ENCODE results near the gene MPIG6B. TPM values are rescaled to one million over a fixed set of nuclear protein-coding genes. Genes with fewer than 3 reads are reported as not detected.

MPIG6B gene
- total and polyA plus RNA-seq, 2 experiments from 2014 or later, result not detected

GRCh38 chr6:31736768-31737314 is 13.7 kb downstream of the MPIG6B start:
- Histone ChIP-seq H3K4me3 (peak overlapping the region; percentile 100), H3K4me1 (ENCODE audit: insufficient read depth) (peaks cover 43% of the 10 kb centered on the region), H3K27ac (peak overlapping the region; percentile 87), H2AFZ (peak overlapping the region; percentile 75), H3K27me3 (replicated peaks; ENCODE audit: insufficient read depth) (no peaks in the 10 kb centered on the region), H4K20me1 (ENCODE audit: insufficient read depth) (no peaks in the 10 kb centered on the region), H3K4me2 (ENCODE audit: unreplicated experiment) (peak overlapping the region; percentile 98), H3K36me3 (ENCODE audit: low read depth) (peaks cover 20% of the 10 kb centered on the region), H3K79me2 (ENCODE audit: insufficient read depth) (peaks cover 58% of the 10 kb centered on the region), H3K9me3 (ENCODE audit: low read depth) (no peaks in the 10 kb centered on the region), H3K9me2 (ENCODE audit: insufficient read depth) (no peaks in the 10 kb centered on the region), H3K9ac (peak overlapping the region; percentile 95), H3F3A (ENCODE audit: insufficient read depth) (peaks cover 56% of the 10 kb centered on the region)
- in situ Hi-C loops (cut with MboI), result no loop called here
- no peak for TF ChIP-seq EZH2phosphoT487 (IDR thresholded peaks at IDR 0.05; ENCODE audit: insufficient read depth, low read depth)
- TF ChIP-seq EZH2 (IDR thresholded peaks at IDR 0.05; ENCODE audit: insufficient read depth, poor library complexity, severe bottlenecking), result no peak
- WGBS, 2 experiments (ENCODE audit: low coverage in 1 of 2, low lambda C conversion rate in 2 of 2, missing lambda C conversion rate in 2 of 2), result 33 to 39% methylated on average over 10 of the region's 10 CpGs
- DNase-seq, result peak; percentile 27

DNA sequence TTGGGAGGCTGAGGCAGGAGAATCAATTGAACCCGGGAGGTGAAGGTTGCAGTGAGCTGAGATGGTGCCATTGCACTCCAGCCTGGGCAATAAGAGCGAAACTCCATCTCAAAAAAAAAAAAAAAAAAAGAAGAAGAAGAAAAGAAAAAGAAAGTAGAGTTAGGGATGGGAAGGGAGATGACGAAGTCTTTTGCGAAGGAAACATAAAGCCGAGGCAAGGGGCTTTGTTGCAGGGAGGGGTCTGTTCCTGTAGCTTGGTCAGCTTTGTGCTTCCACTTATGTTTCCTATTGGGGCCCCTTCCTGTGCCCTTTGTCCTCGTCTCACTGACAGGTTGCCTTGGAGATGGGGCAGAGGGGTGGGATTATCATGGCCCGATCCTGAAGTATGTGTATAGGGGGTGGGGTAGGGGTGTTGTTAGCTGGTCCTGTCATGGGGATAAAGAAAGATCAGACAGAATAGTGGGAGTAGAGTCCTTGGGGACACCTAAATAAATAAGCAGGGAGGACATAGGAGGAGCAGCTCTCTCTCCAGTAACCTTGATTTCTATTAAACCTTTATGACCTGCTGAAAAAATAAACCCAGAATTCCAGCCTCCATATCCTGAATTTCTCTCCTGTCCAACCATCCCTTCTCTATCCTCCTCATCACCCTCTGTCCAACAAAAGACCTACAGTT is 14.3 kb downstream of the MPIG6B start:
- no peak for TF ChIP-seq EZH2 (IDR thresholded peaks at IDR 0.05; ENCODE audit: insufficient read depth, poor library complexity, severe bottlenecking)
- Histone ChIP-seq H3K4me2 (ENCODE audit: unreplicated experiment) (peak overlapping the region; percentile 98), H3K27ac (peak overlapping the region; percentile 87), H3F3A (ENCODE audit: insufficient read depth) (peaks cover 50% of the 10 kb centered on the region), H3K4me3 (peak overlapping the region; percentile 58), H3K79me2 (ENCODE audit: insufficient read depth) (peaks cover 51% of the 10 kb centered on the region), H3K9me3 (ENCODE audit: low read depth) (no peaks in the 10 kb centered on the region), H3K36me3 (ENCODE audit: low read depth) (peaks cover 14% of the 10 kb centered on the region), H4K20me1 (ENCODE audit: insufficient read depth) (no peaks in the 10 kb centered on the region), H2AFZ (peak overlapping the region; percentile 81), H3K9ac (peak overlapping the region; percentile 74), H3K4me1 (ENCODE audit: insufficient read depth) (peaks cover 43% of the 10 kb centered on the region), H3K27me3 (replicated peaks; ENCODE audit: insufficient read depth) (no peaks in the 10 kb centered on the region), H3K9me2 (ENCODE audit: insufficient read depth) (no peaks in the 10 kb centered on the region)
- WGBS, 2 experiments (ENCODE audit: low coverage in 1 of 2, low lambda C conversion rate in 2 of 2, missing lambda C conversion rate in 2 of 2), result 77 to 79% methylated on average over 5 to 7 of the region's 7 CpGs
- DNase-seq, result no peak
- in situ Hi-C loops (cut with MboI), result no loop called here

DNA sequence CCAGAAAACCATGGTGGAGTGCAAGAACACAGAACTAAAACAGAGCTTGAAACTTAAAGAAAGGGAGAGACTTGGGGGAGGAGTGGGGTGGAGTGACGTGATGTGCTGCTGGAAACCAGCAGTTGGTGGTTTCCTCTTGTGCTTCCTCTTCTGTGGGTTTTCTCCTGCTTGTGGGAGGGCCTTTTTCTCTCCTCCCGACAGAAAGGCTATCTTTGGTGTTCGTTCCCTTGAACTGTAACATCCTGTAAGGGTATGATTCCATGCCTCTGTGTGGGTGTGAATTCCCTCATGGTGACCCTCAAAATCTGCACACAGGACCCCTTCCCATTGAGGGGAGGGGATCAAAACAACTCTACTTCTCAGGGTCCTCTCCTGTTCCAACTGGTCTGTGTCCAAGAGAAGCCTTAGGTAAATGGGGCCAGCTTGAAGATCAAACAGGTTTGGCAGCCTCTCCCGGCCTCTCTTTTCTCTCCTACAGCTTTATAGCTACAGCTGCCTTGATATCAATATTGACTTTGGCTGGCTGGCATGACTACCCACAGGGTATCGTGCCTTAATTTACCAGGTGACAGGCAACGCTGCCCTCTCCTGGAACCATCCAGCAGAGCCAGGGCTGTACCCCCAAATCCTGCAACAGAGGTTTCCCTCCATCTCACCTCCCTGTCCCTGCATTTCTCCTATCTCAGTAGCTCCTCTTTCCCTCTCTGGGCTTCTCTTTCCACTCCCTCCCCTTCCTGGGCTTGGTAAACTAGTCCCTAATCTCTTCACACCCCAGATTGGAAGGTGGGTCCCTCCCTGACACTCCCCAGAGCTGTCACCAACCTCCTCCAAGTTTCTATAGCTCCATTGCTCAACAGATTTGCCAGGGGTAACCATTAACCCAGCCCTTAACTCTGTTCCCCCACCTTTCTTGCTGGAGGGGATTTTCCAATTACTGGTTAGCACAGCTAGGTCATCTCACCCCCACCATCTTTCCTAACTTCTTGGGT is 15.1 kb downstream of the MPIG6B start:
- Histone ChIP-seq H2AFZ (peak overlapping the region; percentile 81), H3K36me3 (ENCODE audit: low read depth) (peaks cover 6% of the 10 kb centered on the region; the same call in 1 of the 2 replicates), H3K79me2 (ENCODE audit: insufficient read depth) (peaks cover 43% of the 10 kb centered on the region), H3F3A (ENCODE audit: insufficient read depth) (peaks cover 41% of the 10 kb centered on the region), H3K9ac (peak overlapping the region; percentile 74), H3K9me2 (ENCODE audit: insufficient read depth) (no peaks in the 10 kb centered on the region), H3K27me3 (replicated peaks; ENCODE audit: insufficient read depth) (no peaks in the 10 kb centered on the region), H3K4me3 (peak overlapping the region; percentile 58), H3K9me3 (ENCODE audit: low read depth) (no peaks in the 10 kb centered on the region), H3K4me2 (ENCODE audit: unreplicated experiment) (peak overlapping the region; percentile 82), H4K20me1 (ENCODE audit: insufficient read depth) (no peaks in the 10 kb centered on the region), H3K4me1 (ENCODE audit: insufficient read depth) (peaks cover 43% of the 10 kb centered on the region), H3K27ac (peak overlapping the region; percentile 87)
- DNase-seq, result peak; percentile 87
- 30 to 32% methylated on average over 6 of the region's 6 CpGs for WGBS, 2 experiments (ENCODE audit: low coverage in 1 of 2, low lambda C conversion rate in 2 of 2, missing lambda C conversion rate in 2 of 2)
- no peak for TF ChIP-seq EZH2phosphoT487 (IDR thresholded peaks at IDR 0.05; ENCODE audit: insufficient read depth, low read depth)
- no peak for TF ChIP-seq EZH2 (IDR thresholded peaks at IDR 0.05; ENCODE audit: insufficient read depth, poor library complexity, severe bottlenecking)
- in situ Hi-C loops (cut with MboI), result no loop called here

DNA sequence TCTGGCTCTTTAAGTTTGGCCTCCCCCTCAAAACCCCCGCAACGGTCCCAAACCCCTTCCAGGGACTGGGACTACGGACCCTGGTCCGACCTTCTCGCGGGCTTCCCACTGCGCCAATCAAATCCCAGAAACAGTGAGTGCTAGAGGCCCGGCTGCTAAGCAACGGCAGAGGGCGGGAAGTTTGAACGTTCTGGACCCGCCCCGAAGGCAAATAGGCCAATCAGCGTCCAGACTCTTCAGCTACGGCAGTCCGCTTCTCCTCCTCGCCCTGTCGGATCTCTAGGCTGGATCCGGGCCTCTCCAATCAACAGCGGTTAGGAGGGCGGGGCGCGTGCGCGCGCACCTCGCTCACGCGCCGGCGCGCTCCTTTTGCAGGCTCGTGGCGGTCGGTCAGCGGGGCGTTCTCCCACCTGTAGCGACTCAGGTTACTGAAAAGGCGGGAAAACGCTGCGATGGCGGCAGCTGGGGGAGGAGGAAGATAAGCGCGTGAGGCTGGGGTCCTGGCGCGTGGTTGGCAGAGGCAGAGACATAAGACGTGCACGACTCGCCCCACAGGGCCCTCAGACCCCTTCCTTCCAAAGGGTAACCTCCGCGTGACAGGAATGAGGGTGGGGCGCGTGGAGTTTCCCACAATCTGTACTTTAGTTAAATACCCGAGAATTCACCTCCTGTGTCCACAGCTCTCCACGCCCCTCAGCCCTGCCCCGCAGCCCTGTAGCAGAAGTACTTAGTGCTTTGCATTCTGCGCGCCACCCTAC is 16.6 kb downstream of the MPIG6B start, which contains the start of gene MSH5:
Gene MSH5, plus strand, starts transcription at position 367 of the 758 bp plus-strand sequence. CDS start 462 bp downstream, outside the sequence.
- Histone ChIP-seq H3K27me3 (replicated peaks; ENCODE audit: insufficient read depth) (no peaks in the 10 kb centered on the region), H3F3A (ENCODE audit: insufficient read depth) (peaks cover 35% of the 10 kb centered on the region), H2AFZ (peak within 1 kb of the TSS; percentile 90), H3K36me3 (ENCODE audit: low read depth) (no peaks in the 10 kb centered on the region), H3K4me3 (peak within 1 kb of the TSS; percentile 84), H3K4me1 (ENCODE audit: insufficient read depth) (peaks cover 31% of the 10 kb centered on the region), H4K20me1 (ENCODE audit: insufficient read depth) (no peaks in the 10 kb centered on the region), H3K9me2 (ENCODE audit: insufficient read depth) (no peaks in the 10 kb centered on the region), H3K4me2 (ENCODE audit: unreplicated experiment) (peak within 1 kb of the TSS; percentile 98), H3K27ac (peak within 1 kb of the TSS; percentile 59), H3K9me3 (ENCODE audit: low read depth) (no peaks in the 10 kb centered on the region), H3K9ac (peak within 1 kb of the TSS; percentile 83), H3K79me2 (ENCODE audit: insufficient read depth) (peaks cover 28% of the 10 kb centered on the region)
- no peak for TF ChIP-seq EZH2phosphoT487 (IDR thresholded peaks at IDR 0.05; ENCODE audit: insufficient read depth, low read depth)
- no peak for TF ChIP-seq EZH2 (IDR thresholded peaks at IDR 0.05; ENCODE audit: insufficient read depth, poor library complexity, severe bottlenecking)
- WGBS, 2 experiments (ENCODE audit: low coverage in 1 of 2, low lambda C conversion rate in 2 of 2, missing lambda C conversion rate in 2 of 2), result 1% methylated on average over 57 to 58 of the region's 58 CpGs
- in situ Hi-C loops (cut with MboI), result no loop called here
- peak; percentile 100 for DNase-seq

Data from GM23248 (cell line).